Gastroesophageal sphincter (tissue), 4 donors: Measurements from ENCODE around the gene PIK3R5. TPM values are rescaled to one million over a fixed set of nuclear protein-coding genes. Genes with fewer than 3 reads are reported as not detected.
A peak's percentile ranks its signal among the peaks of the same experiment; 100 is the strongest.

ENCODE experiments used
- ATAC-seq: fragments of 150-250 bp; one replicate; pipeline ENCODE4 v1.9.1; 2016; ENCODE audit warnings: mild to moderate bottlenecking, moderate library complexity
- H3K27ac ChIP-seq, 4 donors: fragments of 200-600 bp; sonication (generic) in 3 of 4; 1 replicate in 3 of 4; 2 replicates in 1 of 4; pipeline ENCODE4 v1.5.1; 2016 to 2019
- H3K27me3 ChIP-seq: fragments of 200-600 bp; sonication (generic); one replicate; pipeline ENCODE4 v1.5.1; 2019
- H3K36me3 ChIP-seq, 2 donors: fragments of 200-600 bp; sonication (generic); one replicate each; pipeline ENCODE4 v1.5.1; 2019; ENCODE audit warnings: control low read depth in 1 of 2
- H3K4me1 ChIP-seq, 3 donors: fragments of 200-600 bp; sonication (generic); 1 replicate in 2 of 3; 2 replicates in 1 of 3; pipeline ENCODE4 v1.5.1; 2016 to 2019; ENCODE audit warnings: control low read depth in 2 of 3
- H3K4me3 ChIP-seq, 2 donors: fragments of 200-600 bp; sonication (generic); one replicate each; pipeline ENCODE4 v1.5.1; 2019; ENCODE audit warnings: mild to moderate bottlenecking in 1 of 2, moderate library complexity in 1 of 2
- H3K9me3 ChIP-seq, 3 donors: fragments of 200-600 bp; sonication (generic); one replicate each; pipeline ENCODE4 v1.5.1; 2017 to 2019; ENCODE audit warnings: control low read depth in 2 of 3
- CTCF ChIP-seq, 4 experiments: fragments of 200-600 bp in 2 of 4; fragments of 450-650 bp in 2 of 4; sonication (generic) in 1 of 4; IDR thresholded peaks; one replicate each; pipeline ENCODE4 v1.5.1; 2017 to 2019; ENCODE audit warnings: antibody characterized with exemption in 4 of 4, mild to moderate bottlenecking in 2 of 4, moderate library complexity in 2 of 4
- EP300 ChIP-seq: sonication (generic); formaldehyde crosslinking; IDR thresholded peaks from one replicate; pipeline ENCODE4 v1.6.1; 2017; ENCODE audit warnings: antibody characterized with exemption, mild to moderate bottlenecking
- POLR2A ChIP-seq, 2 donors: fragments of 450-650 bp; IDR thresholded peaks; one replicate each; pipeline ENCODE4 v1.6.1; 2017; ENCODE audit warnings: antibody characterized with exemption in 2 of 2, mild to moderate bottlenecking in 2 of 2, moderate library complexity in 1 of 2
- POLR2AphosphoS5 ChIP-seq: sonication (generic); formaldehyde crosslinking; IDR thresholded peaks from one replicate; pipeline ENCODE4 v1.6.1; 2017; ENCODE audit warnings: antibody characterized with exemption
- whole genome bisulfite sequencing, 2 donors: methylation state at CpG; one replicate each; pipeline ENCODE4 v1.1.5; 2018; ENCODE audit warnings: low coverage in 1 of 2; 5-methylcytosine and 5-hydroxymethylcytosine counted together
- total RNA-seq, 4 donors: library from RNA; depleted of rRNA; stranded (reverse); fragments of >200 nt; gene quantifications; one replicate each; pipeline ENCODE4 v1.1.0, GENCODE V29; 2016

PIK3R5 gene
- total RNA-seq, result 10 to 100 TPM in 3 of 4 donors, 1 to 10 TPM in 1; 8.9 to 13.1 (median 11.9) TPM

GRCh38 chr17:8965394-8966168 is at the start of gene PIK3R5:
TSS of gene PIK3R5 (minus strand) at chr17:8965707. CDS start at chr17:8911494, 54,213 bp downstream.
- peak; percentile 46 for ATAC-seq
- 7% methylated on average over 9 to 16 of the region's 72 CpGs for WGBS, 2 donors
- peaks cover 68% of the 10 kb centered on the region for H3K27me3 ChIP-seq
- H3K4me1 ChIP-seq, result peaks cover 0 to 10% (median 0%) of the 10 kb centered on the region in 3 donors
- no peaks in the 10 kb centered on the region for H3K36me3 ChIP-seq
- peak within 1 kb of the TSS; percentile 11 to 48 for H3K4me3 ChIP-seq
- peak within 1 kb of the TSS in 3 of 4 donors; percentile 62 to 73 (median 65) for H3K27ac ChIP-seq
- no peaks in the 10 kb centered on the region for H3K9me3 ChIP-seq
- TF ChIP-seq CTCF (IDR thresholded peaks at IDR 0.05) (no peak), EP300 (no peak), POLR2A (IDR thresholded peaks at IDR 0.05) (no peak), POLR2AphosphoS5 (no peak)

- WGBS, 2 donors, result 85 to 92% methylated on average over 6 of the region's 7 CpGs
- Histone ChIP-seq H3K4me1 (peaks cover 0 to 10% (median 0%) of the 10 kb centered on the region in 3 donors), H3K36me3 (no peaks in the 10 kb centered on the region), H3K9me3 (no peaks in the 10 kb centered on the region), H3K27ac (no peak overlapping the region), H3K4me3 (no peak overlapping the region), H3K27me3 (no peaks in the 10 kb centered on the region)
- TF ChIP-seq POLR2AphosphoS5 (no peak), EP300 (no peak), CTCF (IDR thresholded peaks at IDR 0.05) (no peak), POLR2A (IDR thresholded peaks at IDR 0.05) (no peak)
- no peak for ATAC-seq
Observed at GRCh38 chr17:9011001-9011400, 45.5 kb upstream of the PIK3R5 start.

- no peak for ATAC-seq
- no peaks in the 10 kb centered on the region for H3K9me3 ChIP-seq
- no peak overlapping the region for H3K27ac ChIP-seq
- TF ChIP-seq POLR2AphosphoS5 (no peak), EP300 (no peak), CTCF (IDR thresholded peaks at IDR 0.05) (no peak), POLR2A (IDR thresholded peaks at IDR 0.05) (no peak)
- no peak overlapping the region for H3K4me3 ChIP-seq
- peaks cover 11% of the 10 kb centered on the region for H3K27me3 ChIP-seq
- H3K36me3 ChIP-seq, result no peaks in the 10 kb centered on the region
- 74% methylated on average over 6 of the region's 6 CpGs for WGBS, 2 donors
- H3K4me1 ChIP-seq, result peaks cover 0 to 22% (median 0%) of the 10 kb centered on the region in 3 donors
Observed at GRCh38 chr17:9009737-9010136, 44.2 kb upstream of the PIK3R5 start.

- WGBS, 2 donors, result 67% methylated on average over 1 of the region's 4 CpGs; no CpG with 5 or more reads in 1 of the 2 donors
- TF ChIP-seq EP300 (no peak), POLR2A (IDR thresholded peaks at IDR 0.05) (no peak)
- no peak overlapping the region for H3K27ac ChIP-seq
Observed at GRCh38 chr17:9009096-9009495, 43.6 kb upstream of the PIK3R5 start.

GRCh38 chr17:9007052-9007714 is 41.7 kb upstream of the PIK3R5 start:
- no peak overlapping the region for H3K4me3 ChIP-seq
- ATAC-seq, result no peak
- no peaks in the 10 kb centered on the region for H3K36me3 ChIP-seq
- TF ChIP-seq POLR2AphosphoS5 (no peak), EP300 (no peak), POLR2A (IDR thresholded peaks at IDR 0.05) (no peak), CTCF (IDR thresholded peaks at IDR 0.05) (no peak)
- H3K27me3 ChIP-seq, result peaks cover 31% of the 10 kb centered on the region
- no peak overlapping the region for H3K27ac ChIP-seq
- WGBS, 2 donors, result 75 to 94% methylated on average over 2 of the region's 2 CpGs
- no peaks in the 10 kb centered on the region for H3K9me3 ChIP-seq
- H3K4me1 ChIP-seq, result peaks cover 0 to 47% (median 9%) of the 10 kb centered on the region in 3 donors

More at GRCh38 chr17:9009096-9009495, 43.6 kb upstream of the PIK3R5 start:
- Histone ChIP-seq H3K4me1 (peaks cover 0 to 29% (median 0%) of the 10 kb centered on the region in 3 donors), H3K27me3 (peaks cover 18% of the 10 kb centered on the region), H3K36me3 (no peaks in the 10 kb centered on the region), H3K9me3 (no peaks in the 10 kb centered on the region), H3K4me3 (no peak overlapping the region)
- no peak for ATAC-seq
